Measurements from ENCODE around the gene IFIT1.

DNA sequence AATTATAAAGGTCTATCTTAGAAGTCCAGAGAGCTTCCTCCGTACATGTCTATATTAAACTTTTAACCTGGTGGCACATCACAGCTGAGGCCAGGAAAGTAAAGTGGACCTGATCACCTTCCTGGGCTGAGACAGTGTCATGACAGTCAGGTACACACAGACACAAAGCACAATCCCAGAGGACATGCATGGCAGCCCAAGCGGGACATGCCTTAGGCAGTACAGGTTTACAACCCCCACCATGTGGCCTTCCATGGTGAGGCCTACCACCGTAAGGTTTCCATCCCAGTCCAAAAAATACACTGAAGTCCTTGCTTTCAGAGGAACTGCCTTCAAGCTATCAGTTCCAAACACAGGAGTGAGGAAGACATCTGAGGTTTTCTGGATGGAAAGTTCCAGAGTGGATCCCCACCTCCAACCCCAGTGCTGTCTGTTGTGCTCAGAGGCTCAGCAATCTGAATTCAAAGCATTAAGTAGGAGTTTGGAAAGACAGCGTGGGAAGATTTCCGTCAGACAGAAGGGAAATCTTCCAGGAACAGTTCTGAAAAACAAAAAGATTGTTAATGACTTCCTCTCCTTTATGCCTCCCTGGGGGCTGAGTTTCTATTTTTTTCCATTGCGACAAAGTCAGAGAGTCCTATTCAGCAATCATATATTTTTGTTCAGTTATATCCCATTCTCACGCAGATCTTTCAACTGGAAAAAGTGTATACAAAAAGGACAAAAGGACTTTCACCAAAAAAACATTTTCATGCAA lies 44.5 kb upstream of the IFIT1 start:
- TF ChIP-seq, protein P1, sequence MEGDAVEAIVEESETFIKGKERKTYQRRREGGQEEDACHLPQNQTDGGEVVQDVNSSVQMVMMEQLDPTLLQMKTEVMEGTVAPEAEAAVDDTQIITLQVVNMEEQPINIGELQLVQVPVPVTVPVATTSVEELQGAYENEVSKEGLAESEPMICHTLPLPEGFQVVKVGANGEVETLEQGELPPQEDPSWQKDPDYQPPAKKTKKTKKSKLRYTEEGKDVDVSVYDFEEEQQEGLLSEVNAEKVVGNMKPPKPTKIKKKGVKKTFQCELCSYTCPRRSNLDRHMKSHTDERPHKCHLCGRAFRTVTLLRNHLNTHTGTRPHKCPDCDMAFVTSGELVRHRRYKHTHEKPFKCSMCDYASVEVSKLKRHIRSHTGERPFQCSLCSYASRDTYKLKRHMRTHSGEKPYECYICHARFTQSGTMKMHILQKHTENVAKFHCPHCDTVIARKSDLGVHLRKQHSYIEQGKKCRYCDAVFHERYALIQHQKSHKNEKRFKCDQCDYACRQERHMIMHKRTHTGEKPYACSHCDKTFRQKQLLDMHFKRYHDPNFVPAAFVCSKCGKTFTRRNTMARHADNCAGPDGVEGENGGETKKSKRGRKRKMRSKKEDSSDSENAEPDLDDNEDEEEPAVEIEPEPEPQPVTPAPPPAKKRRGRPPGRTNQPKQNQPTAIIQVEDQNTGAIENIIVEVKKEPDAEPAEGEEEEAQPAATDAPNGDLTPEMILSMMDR (IDR thresholded peaks at IDR 0.05) = no peak
- TF ChIP-seq POLR2A (IDR thresholded peaks at IDR 0.05) = no peak

Data from uterus (tissue), 2 donors.